Activated CD4-positive, alpha-beta T cell treated with anti-CD3 and anti-CD28 coated beads for 1 hour (primary cell): Measurements from ENCODE around the gene NAA15.
"Not testable (repeated sequence)": the region's sequence is repeated elsewhere in the genome, so short reads cannot be mapped to it uniquely, and the experiment has no call there.

ENCODE experiments used
- DNase-seq: peaks from one replicate; pipeline ENCODE4 v3.0.0-alpha.2; 2020

NAA15 gene

GRCh38 chr4:139368998-139369397 is 67.7 kb downstream of the NAA15 start:
- no peak for DNase-seq

GRCh38 chr4:139374251-139374650 is 72.9 kb downstream of the NAA15 start:
- DNase-seq: no peak

GRCh38 chr4:139386421-139386820 is 85.1 kb downstream of the NAA15 start:
- no peak for DNase-seq

- no peak for DNase-seq
Measured at GRCh38 chr4:139389102-139389501, 87.8 kb downstream of the NAA15 start.

GRCh38 chr4:139389991-139390390 is 88.7 kb downstream of the NAA15 start:
- DNase-seq: no peak

GRCh38 chr4:139391731-139392130 is 90.4 kb downstream of the NAA15 start:
- no peak for DNase-seq

- no peak for DNase-seq
Measured at GRCh38 chr4:139392797-139393196, 91.5 kb downstream of the NAA15 start.

GRCh38 chr4:139401368-139401767 is 100.1 kb downstream of the NAA15 start:
- DNase-seq: no peak

GRCh38 chr4:139402436-139402835 is 101.1 kb downstream of the NAA15 start:
- no peak for DNase-seq

GRCh38 chr4:139403462-139403861 is 102.2 kb downstream of the NAA15 start:
- no peak for DNase-seq

- no peak for DNase-seq
Measured at GRCh38 chr4:139410312-139410711, 109.0 kb downstream of the NAA15 start.

- not testable (repeated sequence) for DNase-seq
Measured at GRCh38 chr4:139414671-139415210, 113.4 kb downstream of the NAA15 start.

- no peak for DNase-seq
Measured at GRCh38 chr4:139416073-139416673, 114.9 kb downstream of the NAA15 start.

GRCh38 chr4:139419388-139419914 is 118.1 kb downstream of the NAA15 start:
- DNase-seq: no peak

- DNase-seq: no peak
Measured at GRCh38 chr4:139420652-139421051, 119.3 kb downstream of the NAA15 start.

GRCh38 chr4:139436122-139436521 is 134.8 kb downstream of the NAA15 start:
- no peak for DNase-seq

- DNase-seq: no peak
Measured at GRCh38 chr4:139438141-139438540, 136.8 kb downstream of the NAA15 start.

GRCh38 chr4:139441029-139441428 is 139.7 kb downstream of the NAA15 start:
- no peak for DNase-seq

- DNase-seq: no peak
Measured at GRCh38 chr4:139443661-139444060, 142.4 kb downstream of the NAA15 start.

- not testable (repeated sequence) for DNase-seq
Measured at GRCh38 chr4:139444881-139445280, 143.6 kb downstream of the NAA15 start.

GRCh38 chr4:139447078-139447477 is 145.8 kb downstream of the NAA15 start:
- not testable (repeated sequence) for DNase-seq

GRCh38 chr4:139450586-139450985 is 149.3 kb downstream of the NAA15 start:
- no peak for DNase-seq

GRCh38 chr4:139451997-139452396 is 150.7 kb downstream of the NAA15 start:
- no peak for DNase-seq

GRCh38 chr4:139453041-139453370 is 151.7 kb downstream of the NAA15 start:
- peak; percentile 54 for DNase-seq
